ENCODE measurements around the gene C19orf25. TPM values are rescaled to one million over a fixed set of nuclear protein-coding genes. Genes with fewer than 3 reads are reported as not detected.

The C19orf25 gene
- total and polyA plus RNA-seq, 2 donors (not counting 1 experiment from before 2014, with no cell fraction given), result 11.2 to 24.8 TPM

GRCh38 chr19:1469255-1470054 is 9.6 kb downstream of the C19orf25 start:
- peaks cover 50% of the 10 kb centered on the region for H3K27me3 ChIP-seq (ENCODE audit: control insufficient read depth, insufficient read depth, low read length)
- H3K27ac ChIP-seq (ENCODE audit: insufficient read depth, low read length), result no peak overlapping the region
- no peak overlapping the region for H2AFZ ChIP-seq (ENCODE audit: low read length)
- H3K79me2 ChIP-seq (ENCODE audit: control insufficient read depth, insufficient read depth, low read length), result no peaks in the 10 kb centered on the region
- H3K36me3 ChIP-seq (ENCODE audit: control insufficient read depth, insufficient read depth, low read length), result no peaks in the 10 kb centered on the region
- no peak for TF ChIP-seq CTCF (conservative IDR thresholded peaks at IDR 0.05 in 1 of 2, IDR thresholded peaks at IDR 0.05 in 1 of 2; ENCODE audit: low read depth in 1 of 2, low read length in 2 of 2)
- TF ChIP-seq EZH2 (IDR thresholded peaks at IDR 0.05; ENCODE audit: low read length, missing control alignments), result no peak
- peak overlapping the region in 1 of 4 experiments; percentile 47 for H3K4me3 ChIP-seq (replicated peaks in 1 of 4; ENCODE audit: control extremely low read depth in 1 of 4, insufficient read depth in 1 of 4, low read depth in 3 of 4, low read length in 4 of 4)
- H4K20me1 ChIP-seq (ENCODE audit: control insufficient read depth, extremely low read depth, insufficient read depth, low read length), result no peaks in the 10 kb centered on the region
- DNase-seq (ENCODE audit: low read depth in 2 of 2), result no peak
- H3K9me3 ChIP-seq (ENCODE audit: control insufficient read depth, insufficient read depth, low read depth, low read length), result no peaks in the 10 kb centered on the region
- H3K4me2 ChIP-seq (ENCODE audit: extremely low read depth, insufficient read depth, low read length), result no peak overlapping the region
- no peak overlapping the region for H3K9ac ChIP-seq (ENCODE audit: insufficient read depth, low read length)
- H3K4me1 ChIP-seq (ENCODE audit: control insufficient read depth, extremely low read depth, insufficient read depth, low read length), result peaks cover 3% of the 10 kb centered on the region

GRCh38 chr19:1468821-1469254 is 10.2 kb downstream of the C19orf25 start:
- no peak overlapping the region for H3K4me2 ChIP-seq (ENCODE audit: extremely low read depth, insufficient read depth, low read length)
- no peak overlapping the region for H3K9ac ChIP-seq (ENCODE audit: insufficient read depth, low read length)
- no peaks in the 10 kb centered on the region for H4K20me1 ChIP-seq (ENCODE audit: control insufficient read depth, extremely low read depth, insufficient read depth, low read length)
- H3K27me3 ChIP-seq (ENCODE audit: control insufficient read depth, insufficient read depth, low read length), result peaks cover 50% of the 10 kb centered on the region
- peak overlapping the region in 1 of 4 experiments; percentile 32 for H3K4me3 ChIP-seq (replicated peaks in 1 of 4; ENCODE audit: control extremely low read depth in 1 of 4, insufficient read depth in 1 of 4, low read depth in 3 of 4, low read length in 4 of 4)
- no peaks in the 10 kb centered on the region for H3K36me3 ChIP-seq (ENCODE audit: control insufficient read depth, insufficient read depth, low read length)
- peaks cover 3% of the 10 kb centered on the region for H3K4me1 ChIP-seq (ENCODE audit: control insufficient read depth, extremely low read depth, insufficient read depth, low read length)
- TF ChIP-seq CTCF (conservative IDR thresholded peaks at IDR 0.05 in 1 of 2, IDR thresholded peaks at IDR 0.05 in 1 of 2; ENCODE audit: low read depth in 1 of 2, low read length in 2 of 2), result no peak
- H3K79me2 ChIP-seq (ENCODE audit: control insufficient read depth, insufficient read depth, low read length), result no peaks in the 10 kb centered on the region
- no peaks in the 10 kb centered on the region for H3K9me3 ChIP-seq (ENCODE audit: control insufficient read depth, insufficient read depth, low read depth, low read length)
- peak in 1 of 2 donors; percentile 26 for DNase-seq (ENCODE audit: low read depth in 2 of 2)
- no peak overlapping the region for H3K27ac ChIP-seq (ENCODE audit: insufficient read depth, low read length)
- H2AFZ ChIP-seq (ENCODE audit: low read length), result no peak overlapping the region

- DNase-seq (ENCODE audit: low read depth in 2 of 2), result no peak
- Histone ChIP-seq H3K4me2 (ENCODE audit: extremely low read depth, insufficient read depth, low read length) (no peak overlapping the region), H3K36me3 (ENCODE audit: control insufficient read depth, insufficient read depth, low read length) (no peaks in the 10 kb centered on the region), H3K4me3 (replicated peaks in 1 of 4; ENCODE audit: control extremely low read depth in 1 of 4, insufficient read depth in 1 of 4, low read depth in 3 of 4, low read length in 4 of 4) (peak overlapping the region in 1 of 4 experiments; percentile 32), H3K27me3 (ENCODE audit: control insufficient read depth, insufficient read depth, low read length) (peaks cover 50% of the 10 kb centered on the region), H3K4me1 (ENCODE audit: control insufficient read depth, extremely low read depth, insufficient read depth, low read length) (peaks cover 3% of the 10 kb centered on the region), H3K27ac (ENCODE audit: insufficient read depth, low read length) (no peak overlapping the region), H3K79me2 (ENCODE audit: control insufficient read depth, insufficient read depth, low read length) (no peaks in the 10 kb centered on the region), H3K9ac (ENCODE audit: insufficient read depth, low read length) (no peak overlapping the region), H2AFZ (ENCODE audit: low read length) (no peak overlapping the region), H3K9me3 (ENCODE audit: control insufficient read depth, insufficient read depth, low read depth, low read length) (no peaks in the 10 kb centered on the region), H4K20me1 (ENCODE audit: control insufficient read depth, extremely low read depth, insufficient read depth, low read length) (no peaks in the 10 kb centered on the region)
- no peak for TF ChIP-seq CTCF (conservative IDR thresholded peaks at IDR 0.05 in 1 of 2, IDR thresholded peaks at IDR 0.05 in 1 of 2; ENCODE audit: low read depth in 1 of 2, low read length in 2 of 2)
- TF ChIP-seq EZH2 (IDR thresholded peaks at IDR 0.05; ENCODE audit: low read length, missing control alignments), result peak; percentile 94
Measured at GRCh38 chr19:1468274-1468820, 10.7 kb downstream of the C19orf25 start.
